NCI-H748 (cell line): ENCODE measurements around the gene TOP3A.
A peak's percentile ranks its signal among the peaks of the same experiment; 100 is the strongest.
"Not testable (repeated sequence)": the region's sequence is repeated elsewhere in the genome, so short reads cannot be mapped to it uniquely, and the experiment has no call there.

ENCODE experiments used
- DNase-seq: peaks from one replicate; lab custom pipeline; 2025; ENCODE audit not compliant: unreplicated experiment; lab: John Stamatoyannopoulos, UW

TOP3A gene, protein sequence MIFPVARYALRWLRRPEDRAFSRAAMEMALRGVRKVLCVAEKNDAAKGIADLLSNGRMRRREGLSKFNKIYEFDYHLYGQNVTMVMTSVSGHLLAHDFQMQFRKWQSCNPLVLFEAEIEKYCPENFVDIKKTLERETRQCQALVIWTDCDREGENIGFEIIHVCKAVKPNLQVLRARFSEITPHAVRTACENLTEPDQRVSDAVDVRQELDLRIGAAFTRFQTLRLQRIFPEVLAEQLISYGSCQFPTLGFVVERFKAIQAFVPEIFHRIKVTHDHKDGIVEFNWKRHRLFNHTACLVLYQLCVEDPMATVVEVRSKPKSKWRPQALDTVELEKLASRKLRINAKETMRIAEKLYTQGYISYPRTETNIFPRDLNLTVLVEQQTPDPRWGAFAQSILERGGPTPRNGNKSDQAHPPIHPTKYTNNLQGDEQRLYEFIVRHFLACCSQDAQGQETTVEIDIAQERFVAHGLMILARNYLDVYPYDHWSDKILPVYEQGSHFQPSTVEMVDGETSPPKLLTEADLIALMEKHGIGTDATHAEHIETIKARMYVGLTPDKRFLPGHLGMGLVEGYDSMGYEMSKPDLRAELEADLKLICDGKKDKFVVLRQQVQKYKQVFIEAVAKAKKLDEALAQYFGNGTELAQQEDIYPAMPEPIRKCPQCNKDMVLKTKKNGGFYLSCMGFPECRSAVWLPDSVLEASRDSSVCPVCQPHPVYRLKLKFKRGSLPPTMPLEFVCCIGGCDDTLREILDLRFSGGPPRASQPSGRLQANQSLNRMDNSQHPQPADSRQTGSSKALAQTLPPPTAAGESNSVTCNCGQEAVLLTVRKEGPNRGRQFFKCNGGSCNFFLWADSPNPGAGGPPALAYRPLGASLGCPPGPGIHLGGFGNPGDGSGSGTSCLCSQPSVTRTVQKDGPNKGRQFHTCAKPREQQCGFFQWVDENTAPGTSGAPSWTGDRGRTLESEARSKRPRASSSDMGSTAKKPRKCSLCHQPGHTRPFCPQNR

DNA sequence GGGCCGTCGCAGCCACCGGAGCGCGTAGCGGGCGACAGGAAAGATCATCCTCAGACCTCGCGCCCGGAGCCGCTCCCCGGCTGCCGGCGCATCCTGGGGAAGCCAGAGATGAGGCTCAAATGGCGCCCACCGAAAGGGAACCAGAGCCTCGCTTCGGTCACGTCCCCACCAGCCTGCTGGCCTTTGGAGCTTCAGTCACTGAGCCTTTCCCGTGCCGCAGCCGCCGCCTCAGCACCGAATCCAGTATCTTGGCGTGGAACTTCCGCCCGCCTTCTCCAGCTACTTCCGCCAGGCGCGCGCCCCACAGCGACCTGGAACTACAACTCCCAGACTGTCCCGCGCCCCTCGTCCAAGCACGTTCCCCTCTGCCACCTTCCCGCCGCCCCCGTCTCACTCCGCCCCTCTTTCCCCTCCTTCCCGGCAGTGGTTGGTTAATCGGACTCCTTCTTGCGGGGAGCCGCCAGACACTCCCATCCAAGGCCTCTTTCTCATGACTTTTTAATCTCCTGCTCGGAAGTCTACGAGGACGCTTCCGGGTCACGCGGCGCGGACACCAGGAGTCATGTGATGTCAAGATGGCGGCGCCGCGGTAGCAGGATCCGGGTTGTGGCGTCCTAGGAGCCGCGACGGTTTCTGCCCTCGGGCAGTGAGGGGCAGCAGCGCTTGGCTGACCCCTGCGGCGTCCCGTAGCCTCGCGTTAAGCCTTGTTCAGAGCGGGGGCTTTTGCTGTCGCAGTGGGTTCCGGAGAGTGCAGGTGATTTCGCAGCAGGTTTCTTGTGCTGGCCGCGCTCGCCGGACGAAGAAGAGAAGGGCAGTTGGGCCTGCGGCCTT is at the start of gene TOP3A, which contains the start of gene SMCR8:
TOP3A (minus strand) TSS at position 264 of the 831 bp plus-strand sequence; CDS start at position 48, 216 bp downstream.
SMCR8 (plus strand) TSS at position 563 of the 831 bp plus-strand sequence. CDS start 497 bp downstream, outside the sequence.
- peak; percentile 97 for DNase-seq

DNA sequence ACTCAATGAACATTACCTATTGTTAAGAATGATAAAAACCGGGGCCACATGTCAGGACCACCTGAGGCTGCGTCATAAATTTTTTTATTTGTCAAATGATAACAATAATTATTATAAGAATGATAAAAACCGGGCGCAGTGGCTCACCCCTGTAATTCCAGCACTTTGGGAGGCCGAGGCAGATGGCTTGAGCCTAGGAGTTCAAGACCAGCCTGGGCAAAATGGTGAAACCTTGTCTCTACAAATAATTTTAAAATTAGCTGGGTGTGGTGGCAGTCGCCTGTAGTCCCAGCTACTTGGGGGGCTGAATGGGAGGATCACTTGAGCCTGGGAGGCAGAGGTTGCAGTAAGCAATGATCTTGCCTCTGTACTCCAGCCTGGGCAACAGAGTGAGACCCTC is 49.4 kb upstream of the TOP3A start:
- DNase-seq = no peak

DNA sequence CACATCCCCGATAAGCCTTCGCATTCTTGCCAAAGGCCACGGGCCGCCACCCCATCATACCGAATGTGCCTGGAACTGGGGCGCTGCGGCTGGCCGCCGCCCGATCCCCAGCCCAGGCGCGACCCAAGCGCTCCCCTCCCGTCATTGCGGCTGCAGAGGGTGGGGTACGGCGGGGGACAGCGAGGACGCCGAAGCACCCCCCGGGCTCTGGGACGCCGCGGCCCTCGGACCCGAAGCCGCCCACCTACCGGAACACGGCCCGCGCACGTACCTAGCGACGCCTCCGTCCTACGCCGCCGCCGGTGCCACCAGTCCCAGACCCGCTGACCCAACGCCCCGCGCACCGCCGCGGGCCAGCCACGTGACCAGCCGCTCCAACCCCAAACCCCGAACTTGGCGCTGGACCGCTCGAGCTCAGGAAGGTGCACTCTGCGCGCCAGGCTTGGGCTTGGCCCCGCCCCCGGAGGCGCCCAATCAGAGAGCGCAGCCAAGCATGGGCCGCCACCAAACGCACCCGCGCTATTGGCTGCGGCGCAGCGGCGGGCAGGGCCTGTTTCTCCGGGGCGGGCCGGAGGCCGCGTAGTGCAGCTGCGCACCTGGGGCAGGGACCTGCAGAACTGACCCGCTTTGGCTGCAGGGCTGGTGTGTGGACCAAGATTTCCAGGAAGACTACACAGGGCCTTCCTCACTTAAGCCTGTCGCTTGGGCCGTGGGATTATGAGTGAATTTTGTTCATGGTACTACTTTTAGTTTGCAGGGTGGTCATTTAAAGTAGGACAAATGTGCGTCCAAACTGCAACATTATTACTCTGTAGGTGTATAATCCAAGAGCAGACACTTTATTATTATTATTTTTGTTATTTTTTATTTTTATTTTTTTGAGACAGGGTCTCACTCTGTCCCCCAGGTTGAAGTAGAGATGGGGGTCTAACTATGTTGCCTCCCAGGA is 48.6 kb upstream of the TOP3A start, which contains the start of gene SHMT1:
SHMT1 (minus strand) TSS at position 450 of the 949 bp plus-strand sequence. CDS start 7,569 bp downstream, outside the sequence.
- peak; percentile 98 for DNase-seq

DNA sequence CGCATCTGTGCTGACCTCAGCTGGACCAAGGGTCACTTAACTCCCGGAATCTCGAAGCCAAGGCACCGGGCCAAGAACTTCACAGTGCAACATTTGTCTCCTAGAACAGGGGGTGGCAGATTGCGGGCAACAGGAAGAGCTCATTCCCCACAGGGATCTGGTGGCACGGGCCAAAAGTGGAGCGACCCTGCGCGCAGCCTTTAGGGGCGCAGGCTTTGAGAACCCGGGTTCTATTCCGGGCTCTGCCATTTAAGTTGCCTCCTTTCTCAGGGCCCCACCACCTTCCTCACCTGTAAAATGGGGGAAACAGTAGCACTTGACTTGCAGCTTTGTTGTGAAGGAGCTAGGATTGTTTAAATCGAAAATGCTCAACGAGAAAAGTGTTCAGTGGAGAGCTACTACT is 47.9 kb upstream of the TOP3A start:
- peak; percentile 60 for DNase-seq

DNA sequence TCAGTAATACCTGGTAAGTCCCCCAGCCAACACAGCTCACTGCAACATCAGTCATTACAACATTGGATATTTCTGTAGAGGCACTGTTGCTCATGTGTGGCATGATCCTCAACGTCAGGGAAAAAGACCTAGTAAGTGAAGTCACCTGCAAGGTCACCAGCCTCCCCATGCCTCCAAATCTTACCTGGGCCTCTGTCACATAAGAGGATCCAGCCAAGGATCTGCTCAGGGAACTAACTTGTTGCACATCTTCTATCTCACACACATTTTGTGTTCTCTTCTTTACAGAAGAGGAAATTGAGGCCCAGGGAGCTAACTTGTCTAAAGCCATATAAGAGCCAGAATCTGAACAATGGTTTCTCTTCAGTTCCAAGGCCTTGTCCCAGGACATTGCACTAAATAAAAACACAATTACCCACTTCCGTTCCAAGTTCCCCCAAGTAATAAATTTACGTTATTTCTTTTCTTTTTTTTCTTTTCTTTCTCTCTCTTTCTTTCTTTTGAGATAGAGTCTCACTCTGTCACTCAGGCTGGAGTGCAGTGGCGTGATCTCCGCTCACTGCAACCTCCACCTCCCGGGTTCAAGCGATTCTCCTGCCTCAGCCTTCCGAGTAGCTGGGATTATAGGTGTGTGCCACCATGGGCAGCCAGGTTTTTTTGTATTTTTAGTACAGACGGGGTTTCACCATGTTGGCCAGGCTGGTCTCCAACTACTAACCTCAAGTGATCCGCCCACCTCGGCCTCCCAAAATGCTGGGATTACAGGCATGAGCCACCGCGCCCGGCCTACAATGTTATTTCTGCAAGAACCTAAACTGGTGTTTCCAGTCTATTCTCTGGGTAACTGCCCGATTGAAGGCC is 47.3 kb upstream of the TOP3A start:
- DNase-seq = no peak

DNA sequence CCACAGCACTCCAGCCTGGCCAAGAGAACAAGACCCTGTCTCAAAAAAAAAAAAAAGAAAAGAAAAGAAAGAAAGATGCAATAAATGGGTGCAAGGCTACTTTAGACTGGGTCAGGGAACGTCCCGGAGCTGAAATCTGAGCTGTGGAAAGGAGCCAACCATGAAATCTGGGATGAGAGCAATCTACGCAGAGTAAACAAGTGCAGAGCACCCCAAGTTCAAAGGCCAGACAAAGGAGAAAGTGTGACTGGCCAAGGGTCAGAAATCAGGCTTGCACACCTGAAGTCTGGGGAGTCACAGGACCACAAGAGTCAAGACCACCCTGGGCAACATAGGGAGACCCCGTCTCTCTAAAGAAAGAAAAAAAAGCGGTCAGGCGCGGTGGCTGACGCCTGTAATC is 45.7 kb upstream of the TOP3A start:
- no peak for DNase-seq

DNA sequence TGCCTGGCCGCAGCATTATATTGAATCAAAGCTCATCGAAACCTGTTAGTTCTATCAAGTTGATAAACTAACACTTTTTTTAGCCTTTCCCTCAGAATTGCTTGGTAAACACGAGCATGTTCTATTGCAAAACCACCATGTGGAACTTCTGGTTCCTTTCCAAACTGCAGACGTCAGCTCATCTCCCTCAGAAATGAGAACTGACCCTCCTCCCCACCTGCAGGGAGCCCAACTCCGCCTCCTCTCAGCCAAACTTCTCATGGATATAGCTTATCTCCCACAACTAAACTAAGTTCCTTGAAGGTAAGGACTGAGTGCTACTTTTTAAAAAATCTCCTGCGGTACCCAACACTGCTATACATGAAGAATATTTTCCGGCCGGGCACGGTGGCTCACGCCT is 41.8 kb upstream of the TOP3A start:
- DNase-seq = no peak

DNA sequence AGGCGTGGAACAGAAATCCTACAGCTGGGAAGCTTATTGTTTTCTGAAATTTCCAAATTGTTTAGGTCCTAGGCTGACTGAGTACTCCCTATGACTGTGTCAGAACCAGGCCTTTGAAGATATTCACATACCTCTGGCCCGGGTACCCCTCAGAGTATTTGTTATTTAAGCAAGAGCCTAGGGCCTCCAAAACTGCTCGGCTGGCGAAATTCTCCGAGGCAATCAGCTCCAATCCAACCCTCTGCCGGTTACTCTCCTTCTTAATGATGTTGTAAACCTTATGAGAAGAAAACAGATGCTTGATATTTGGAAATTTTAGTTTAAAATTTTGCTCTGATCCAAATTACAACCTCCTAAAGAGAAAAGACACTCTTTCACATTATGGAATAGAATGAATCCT is 38.7 kb upstream of the TOP3A start:
- DNase-seq = no peak

DNA sequence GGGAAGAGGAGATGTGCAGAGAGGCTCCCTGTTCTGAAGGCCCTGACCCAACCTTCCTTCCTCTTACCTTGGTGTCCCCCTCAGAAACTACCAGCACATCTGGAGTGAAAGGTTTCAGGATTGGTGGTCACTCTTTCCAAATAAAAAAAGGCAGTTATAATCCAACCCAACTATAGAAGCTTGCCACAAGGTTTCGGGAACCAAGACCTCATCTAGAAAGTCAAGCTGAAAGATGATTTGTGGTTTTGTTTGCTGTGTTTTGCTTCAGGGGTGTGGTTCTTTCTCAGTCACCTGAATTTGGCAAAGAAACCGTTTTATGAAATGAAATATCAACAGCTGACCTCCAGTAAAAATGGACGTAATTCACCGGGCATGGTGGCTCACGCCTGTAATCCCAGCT is 29.2 kb upstream of the TOP3A start:
- DNase-seq = no peak

DNA sequence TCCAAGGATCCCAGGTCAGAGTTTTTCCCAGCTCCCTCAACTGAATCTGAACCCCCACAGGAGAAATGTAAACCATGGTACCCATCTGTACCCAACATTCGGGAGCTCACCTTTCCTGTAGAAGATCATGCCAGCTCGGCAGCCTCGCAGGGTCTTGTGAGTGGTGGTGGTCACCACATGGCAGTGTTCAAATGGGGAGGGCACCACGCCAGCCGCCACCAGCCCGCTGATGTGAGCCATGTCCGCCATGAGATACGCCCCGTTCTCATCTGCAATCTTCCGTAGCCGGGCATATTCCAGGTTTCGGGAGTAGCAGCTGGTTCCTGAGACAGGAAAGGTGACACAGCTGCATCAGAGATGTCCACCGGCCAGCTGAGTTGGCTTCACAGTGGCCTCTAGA is 25.1 kb upstream of the TOP3A start:
- no peak for DNase-seq

DNA sequence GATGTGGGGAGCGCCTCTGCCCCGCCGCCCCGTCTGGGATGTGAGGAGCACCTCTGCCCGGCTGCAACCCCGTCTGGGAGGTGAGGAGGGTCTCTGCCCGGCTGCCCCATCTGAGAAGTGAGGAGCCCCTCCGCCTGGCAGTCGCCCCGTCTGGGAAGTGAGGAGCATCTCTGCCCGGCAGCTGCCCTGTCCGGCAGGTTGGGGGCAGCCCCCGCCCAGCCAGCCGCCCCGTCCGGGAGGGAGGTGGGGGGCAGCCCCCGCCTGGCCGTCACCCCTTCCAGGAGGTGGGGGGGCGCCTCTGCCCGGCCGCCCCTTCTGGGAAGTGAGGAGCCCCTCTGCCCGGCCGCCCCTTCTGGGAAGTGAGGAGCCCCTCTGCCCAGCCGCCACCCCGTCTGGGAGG is 23.4 kb upstream of the TOP3A start:
- not testable (repeated sequence) for DNase-seq

DNA sequence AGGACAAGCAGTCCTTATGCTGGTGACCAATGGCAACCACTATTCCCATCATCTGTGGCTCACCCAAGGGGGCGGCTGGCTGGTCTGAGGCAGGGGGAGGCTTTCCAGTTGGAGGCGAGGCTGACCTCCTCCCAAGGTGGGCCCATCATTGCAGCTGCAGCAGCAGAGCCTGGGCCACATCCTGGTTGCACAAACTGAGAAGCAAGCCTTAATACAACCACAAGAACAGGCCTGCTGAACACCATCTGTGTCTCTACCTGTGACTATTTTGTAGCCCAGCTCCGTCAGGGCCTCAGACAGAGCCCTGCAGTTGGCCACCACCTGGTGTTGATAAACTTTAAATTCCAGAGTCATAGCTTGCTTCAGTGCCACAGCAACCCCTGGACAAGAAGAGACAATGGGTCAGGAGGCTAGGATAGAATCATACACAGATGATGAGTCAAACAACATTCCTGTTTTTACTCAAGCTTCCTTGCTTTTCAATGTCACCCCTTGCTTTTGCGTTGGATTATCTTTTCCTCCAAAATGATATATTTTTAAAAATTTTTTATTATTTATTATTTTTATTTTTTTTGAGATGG is 18.2 kb upstream of the TOP3A start:
- DNase-seq = no peak

DNA sequence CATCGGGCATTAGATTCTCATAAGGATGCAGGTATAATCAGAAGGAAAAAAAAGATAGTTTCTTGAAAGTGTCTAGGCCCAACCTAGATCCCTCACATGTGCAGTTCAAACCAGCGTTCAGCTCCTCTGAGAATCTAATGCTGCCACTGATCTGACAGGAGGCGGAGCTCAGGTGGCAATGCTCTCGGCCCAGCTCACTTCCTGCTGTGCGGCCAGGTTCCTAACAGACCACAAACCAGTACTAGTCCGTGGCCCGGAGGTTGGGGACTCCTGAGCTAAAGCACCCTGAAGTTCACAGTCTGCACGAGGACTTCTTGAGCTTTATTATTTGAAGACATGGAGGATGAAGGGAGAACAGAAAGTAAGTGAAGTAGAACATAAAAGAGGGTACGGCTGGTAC is 17.1 kb upstream of the TOP3A start:
- DNase-seq = no peak

DNA sequence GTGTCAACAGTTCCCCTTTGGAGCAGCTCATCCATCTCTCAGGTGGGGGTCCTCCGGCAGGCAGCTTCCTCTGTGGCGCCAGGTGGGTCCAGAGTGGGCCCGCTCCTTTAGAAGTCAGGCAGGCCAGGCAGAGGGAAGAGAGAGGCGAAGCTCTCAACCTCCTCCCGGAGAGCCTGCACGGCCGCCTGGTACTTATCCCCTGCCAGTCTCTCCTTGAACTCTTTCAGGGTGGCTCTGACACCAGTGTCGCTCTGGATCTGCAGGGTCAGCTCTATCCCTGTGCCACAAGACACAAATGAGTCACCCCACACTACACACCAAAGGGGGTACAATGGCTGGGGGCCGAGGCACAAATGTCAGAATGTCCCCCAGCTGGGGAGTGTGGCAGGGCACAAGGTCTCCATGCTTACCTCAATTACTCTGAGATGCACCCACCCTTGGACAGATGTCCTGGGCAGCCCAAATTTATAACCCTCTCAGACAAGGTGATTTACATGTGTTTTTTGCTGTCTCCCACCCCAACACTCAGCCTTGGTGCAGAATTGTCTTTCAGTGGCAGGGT is 13.9 kb upstream of the TOP3A start:
- no peak for DNase-seq

DNA sequence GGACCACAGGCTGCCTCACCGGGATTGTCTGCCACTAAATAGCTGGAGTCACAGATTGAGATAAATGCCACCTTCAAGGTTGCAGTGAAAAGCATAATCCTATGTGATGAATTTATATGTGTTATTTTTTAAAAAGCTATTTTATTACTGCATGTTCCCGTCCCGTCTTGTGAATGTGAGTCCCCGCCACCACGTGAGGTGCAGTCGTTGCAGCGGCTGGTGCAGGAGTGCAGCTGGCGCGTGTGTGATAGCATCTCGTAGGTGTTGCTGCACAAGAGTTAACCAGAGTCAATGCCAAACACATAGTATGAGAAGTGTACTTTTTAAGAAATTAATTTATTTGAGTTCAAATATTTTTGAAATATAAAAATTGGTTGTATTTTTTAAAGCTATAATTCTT is 12.8 kb upstream of the TOP3A start:
- DNase-seq = no peak

DNA sequence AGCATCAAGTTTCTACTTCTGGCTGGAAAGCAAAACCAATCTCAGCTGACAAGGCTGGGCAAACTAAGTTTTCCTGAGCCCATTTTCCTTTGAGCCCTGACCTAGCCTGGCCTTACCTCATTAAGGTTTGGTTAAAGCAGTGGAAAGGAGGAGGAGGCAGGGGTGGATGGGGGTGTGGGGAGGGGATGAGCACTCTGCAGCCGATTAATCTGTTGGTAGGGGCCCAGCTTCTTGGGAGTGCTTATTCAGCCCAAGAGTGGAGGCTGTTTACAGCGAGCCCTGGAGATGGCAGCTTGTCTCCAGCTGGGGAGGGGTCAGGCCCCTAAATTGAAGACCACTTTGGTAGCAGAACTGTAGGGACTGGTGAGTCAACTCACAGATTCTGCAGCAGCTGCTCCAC is 12.3 kb upstream of the TOP3A start:
- DNase-seq = no peak

DNA sequence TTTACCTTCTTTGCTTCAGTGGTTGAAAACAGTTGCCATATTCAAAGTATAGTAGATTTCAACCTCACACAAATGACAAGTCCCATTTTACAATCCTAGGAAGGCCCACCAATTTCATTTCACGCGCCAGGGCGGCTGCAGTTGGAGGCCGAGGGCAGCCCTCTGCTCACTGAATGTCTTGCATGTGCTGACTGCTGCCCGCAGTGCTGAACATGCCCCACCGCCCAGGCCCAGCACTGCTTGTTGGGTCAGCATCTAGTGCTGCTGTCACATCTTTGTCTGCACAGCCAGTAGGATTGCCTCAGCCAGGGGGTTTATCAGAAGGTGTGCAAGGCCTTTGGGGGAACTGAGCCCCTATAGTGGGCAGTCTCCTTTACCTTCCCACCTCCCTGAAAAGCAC is 11.8 kb upstream of the TOP3A start:
- DNase-seq = no peak

DNA sequence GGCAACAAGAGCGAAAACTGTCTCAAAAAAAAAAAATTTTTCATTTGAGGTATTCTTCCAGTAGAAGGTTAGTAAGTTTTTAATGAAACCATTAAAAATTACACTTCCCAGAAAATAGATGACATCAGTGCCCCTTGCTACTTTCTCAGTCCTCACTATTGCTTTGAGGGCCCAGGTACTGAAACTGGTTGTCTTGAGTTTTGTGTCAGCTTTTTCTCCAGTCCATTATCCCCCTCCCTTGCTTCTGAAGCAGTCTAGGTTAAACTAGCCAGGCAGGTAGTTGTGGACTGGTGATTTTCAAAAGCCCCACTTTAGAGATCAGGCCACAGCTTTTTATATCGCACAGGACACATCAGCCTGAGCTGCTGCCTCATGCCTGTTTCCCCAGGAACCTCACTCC is 11.2 kb upstream of the TOP3A start:
- DNase-seq = no peak
